UCSD-AML1 (cell line): ENCODE measurements around the gene FNIP1.
"Not testable (repeated sequence)": the region's sequence is repeated elsewhere in the genome, so short reads cannot be mapped to it uniquely, and the experiment has no call there.

Experiments
- DNase-seq: peaks from one replicate; lab custom pipeline; 2025; ENCODE audit not compliant: unreplicated experiment; lab: John Stamatoyannopoulos, UW

FNIP1 gene

DNA sequence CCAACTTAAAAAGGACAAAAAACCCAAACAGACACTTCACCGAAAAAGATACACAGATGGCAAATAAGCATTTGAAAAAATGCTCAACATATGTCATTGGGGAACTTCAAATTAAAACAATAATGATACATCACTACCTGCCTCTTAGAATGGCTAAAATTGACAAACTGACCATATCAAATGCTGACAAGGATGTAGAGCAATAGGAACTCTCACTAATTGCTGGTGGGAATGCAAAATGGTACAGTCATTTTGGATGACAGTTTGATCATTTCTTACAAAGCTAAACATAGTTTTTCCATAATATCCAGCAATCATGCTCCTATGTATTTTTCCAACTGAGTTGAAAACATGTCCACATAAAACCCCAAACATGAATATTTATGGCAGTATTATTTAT, 102.9 kb downstream of the FNIP1 start:
- no peak for DNase-seq

DNA sequence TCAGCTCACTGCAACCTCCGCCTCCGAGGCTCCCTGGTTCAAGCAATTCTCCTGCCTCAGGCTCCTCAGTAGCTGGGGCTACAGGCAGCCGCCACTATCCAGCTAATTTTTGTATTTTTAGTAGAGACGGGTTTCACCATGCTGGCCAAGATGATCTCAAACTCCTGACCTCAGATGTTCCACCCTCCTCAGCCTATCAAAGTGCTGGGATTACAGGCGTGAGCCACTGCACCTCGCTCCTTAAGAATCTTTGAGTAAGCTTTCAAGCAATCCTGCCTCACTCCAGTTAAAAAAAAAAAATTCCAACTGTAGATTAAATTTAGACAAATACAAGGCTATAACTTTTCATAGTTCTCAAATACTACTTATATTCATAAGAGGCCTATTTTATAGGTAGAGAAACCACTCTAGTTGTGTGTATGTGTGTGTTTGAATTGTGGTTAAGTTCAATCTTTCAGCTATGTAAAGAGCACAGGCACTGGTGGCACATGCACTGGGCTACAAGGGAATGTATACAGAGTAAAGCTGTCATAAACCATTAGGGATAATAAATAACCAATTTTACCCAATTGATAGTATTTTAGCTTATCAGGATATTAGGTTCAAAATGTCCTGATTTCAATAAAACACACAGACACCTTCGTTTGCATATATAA, 111.2 kb downstream of the FNIP1 start:
- DNase-seq, result no peak

DNA sequence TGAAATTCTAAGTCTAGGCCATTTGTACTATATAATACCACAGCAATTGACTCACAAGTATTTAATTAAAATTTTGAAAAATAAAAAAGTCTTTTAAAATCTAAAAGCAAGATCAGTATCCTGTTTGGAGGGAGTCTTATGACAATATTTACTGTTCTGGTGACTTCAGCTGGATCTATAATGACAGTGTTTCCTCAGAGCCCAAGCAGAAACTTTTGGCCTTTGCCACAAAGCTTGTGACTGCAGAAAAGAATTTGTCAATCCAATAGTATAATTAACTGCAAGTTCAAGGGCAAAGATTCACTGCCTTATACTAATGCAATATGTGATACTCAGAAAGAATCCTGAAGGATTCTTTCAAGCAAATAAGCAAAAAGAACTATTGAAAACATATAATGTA, 112.2 kb downstream of the FNIP1 start:
- no peak for DNase-seq

DNA sequence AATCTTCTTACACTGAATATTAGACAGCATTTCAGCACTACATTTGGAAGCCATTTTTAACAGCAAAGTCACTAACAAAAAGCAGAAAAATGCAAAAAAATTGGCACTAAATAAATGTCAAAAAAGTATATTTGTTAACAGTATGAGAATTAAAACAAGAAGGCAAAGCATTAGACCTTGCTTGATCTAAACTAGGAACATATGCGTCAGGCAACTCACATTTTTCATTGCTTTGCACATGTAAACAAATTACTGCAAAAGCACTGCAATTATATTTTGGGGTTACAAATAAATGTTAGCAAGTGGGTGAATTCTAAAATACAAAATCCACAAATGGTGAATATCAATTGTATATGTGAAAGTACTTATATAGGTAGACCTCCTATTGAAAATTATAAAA, 112.8 kb downstream of the FNIP1 start:
- DNase-seq, result no peak

DNA sequence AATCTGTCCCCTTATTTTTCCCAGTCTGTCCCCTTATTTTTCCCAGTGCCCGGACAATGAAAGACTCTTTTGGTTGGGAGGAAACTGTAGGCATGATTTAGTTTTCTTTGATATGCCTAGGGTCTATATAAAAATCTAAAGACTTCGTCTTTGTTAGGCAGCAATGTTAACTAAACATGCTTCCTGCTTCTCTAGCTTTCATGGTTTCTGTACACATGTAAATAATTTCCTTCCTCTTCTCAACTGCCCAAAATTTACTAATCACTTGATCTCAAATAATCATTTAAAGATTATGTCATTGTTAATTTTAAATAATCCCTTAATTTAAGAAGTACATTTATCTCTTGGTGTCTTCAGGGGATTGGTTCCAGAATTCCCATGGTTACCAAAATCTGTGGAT, 114.0 kb downstream of the FNIP1 start:
- no peak for DNase-seq

DNA sequence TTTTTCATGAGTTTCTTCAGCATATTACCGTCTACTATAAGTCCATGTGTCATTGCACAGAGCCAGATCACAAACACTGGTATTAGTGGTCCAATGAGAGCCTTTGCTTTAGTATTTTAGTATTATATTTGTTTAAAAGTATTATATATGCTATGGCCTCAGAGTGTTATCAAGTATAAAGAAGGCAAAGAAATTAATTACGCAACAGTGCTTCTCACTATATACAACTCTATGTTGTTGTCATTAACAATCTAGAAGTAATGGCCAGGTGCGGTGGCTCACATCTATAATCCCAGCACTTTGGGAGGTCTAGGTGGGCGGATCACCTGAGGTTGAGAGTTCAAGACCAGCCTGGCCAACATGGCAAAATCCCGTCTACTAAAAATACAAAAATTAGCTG, 114.6 kb downstream of the FNIP1 start:
- no peak for DNase-seq

DNA sequence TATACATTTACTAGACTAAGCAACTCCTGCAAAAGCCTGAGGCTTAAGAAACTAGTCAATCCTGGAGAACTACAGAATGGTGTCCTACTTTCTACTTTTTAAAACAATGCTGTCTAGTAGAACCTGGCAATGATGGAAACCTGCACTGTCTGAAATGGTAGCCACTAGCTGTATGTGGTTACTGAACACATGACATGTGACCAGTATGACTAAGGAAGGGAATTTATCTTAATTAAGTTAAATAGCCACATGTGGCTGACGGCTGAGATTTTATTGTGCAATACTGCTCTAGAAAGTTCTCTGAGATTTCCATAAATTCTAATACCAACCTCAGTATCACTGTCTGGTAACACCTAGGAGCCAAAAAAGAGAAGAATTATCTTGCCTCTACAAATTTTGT, 116.9 kb downstream of the FNIP1 start:
- DNase-seq, result no peak

DNA sequence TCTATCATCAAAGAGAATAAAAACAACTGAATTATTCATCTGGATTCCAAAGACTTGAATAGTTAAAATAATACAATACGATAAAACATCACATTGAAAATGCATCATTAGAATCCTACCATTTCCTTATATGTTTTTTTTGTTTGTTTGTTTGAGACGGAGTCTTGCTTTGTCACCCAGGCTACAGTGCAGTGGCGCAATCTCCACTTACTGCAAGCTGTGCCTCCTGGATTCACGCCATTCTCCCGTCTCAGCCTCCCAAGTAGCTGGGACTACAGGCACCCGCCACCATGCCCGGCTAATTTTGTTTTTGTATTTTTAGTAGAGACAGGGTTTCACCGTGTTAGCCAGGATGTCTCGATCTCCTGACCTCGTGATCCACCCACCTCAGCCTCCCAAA, 118.5 kb downstream of the FNIP1 start:
- DNase-seq, result not testable (repeated sequence)

DNA sequence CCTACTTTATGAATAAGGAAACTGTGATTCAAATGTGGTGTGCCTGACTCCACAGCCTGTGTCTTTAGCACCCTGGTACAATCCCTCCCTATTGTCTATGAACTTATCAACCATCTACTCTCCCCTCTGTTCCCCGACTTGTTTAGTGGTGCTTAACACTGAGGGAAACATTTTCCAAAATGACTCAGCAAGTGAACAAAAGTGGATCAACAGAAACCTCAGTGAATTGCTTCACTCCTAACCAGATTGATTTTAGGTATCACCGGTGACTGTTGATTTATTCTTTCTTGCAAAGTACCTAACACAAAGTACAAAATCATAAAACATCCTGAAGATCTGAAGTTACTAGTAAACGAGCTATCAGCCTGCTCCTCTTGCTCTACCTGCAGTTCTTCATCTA, 119.7 kb downstream of the FNIP1 start:
- DNase-seq, result no peak

DNA sequence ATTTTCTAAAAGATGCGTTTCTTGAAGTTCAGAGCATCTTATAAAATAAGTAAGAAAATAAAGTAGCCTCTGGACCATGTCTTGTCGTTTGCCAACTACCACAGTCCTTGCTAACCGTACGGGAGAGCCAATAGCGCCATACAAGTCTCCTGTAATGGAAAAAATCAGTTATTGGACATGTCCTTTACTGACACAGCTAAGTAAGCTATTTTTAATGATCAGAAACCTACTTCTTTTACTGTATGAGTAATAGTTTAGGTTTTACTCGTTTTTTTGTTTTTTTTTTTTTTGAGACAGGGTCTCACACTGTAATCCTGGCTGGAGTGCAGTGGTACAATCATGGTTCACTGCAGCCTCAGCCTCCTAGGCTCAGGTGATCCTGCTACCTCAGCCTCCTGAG, 124.0 kb downstream of the FNIP1 start:
- DNase-seq, result no peak

DNA sequence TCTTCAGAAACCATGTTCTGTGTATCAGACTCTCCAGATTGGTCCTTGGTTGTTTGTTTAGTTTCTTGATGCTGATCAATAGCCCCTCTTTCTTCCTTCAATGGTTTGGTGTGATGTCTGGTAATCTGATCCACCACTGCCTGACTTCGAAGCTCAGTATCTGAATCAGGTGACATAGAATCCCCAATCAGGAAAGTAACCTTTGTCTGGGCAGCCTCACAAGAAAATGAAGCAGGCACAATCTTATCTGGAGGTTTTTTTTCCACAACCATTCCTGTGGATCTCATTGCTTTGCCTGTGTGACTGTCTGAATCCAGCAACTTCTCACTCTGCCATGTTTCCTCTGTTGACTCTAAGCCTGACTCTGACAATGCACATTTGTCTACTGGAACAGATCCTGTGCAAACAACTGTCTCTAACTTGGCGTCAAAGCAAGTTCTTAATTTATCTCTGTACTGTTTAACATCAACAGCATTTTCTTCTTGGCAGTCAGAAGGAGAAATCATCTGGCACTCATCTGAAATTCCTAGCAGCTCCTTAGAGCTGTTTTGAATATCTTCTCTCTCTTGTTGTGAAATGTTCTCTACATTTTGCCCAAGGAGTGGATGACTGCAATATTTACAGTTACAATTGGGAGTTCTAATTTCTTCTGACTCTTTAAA, 124.7 kb downstream of the FNIP1 start:
- DNase-seq, result no peak

DNA sequence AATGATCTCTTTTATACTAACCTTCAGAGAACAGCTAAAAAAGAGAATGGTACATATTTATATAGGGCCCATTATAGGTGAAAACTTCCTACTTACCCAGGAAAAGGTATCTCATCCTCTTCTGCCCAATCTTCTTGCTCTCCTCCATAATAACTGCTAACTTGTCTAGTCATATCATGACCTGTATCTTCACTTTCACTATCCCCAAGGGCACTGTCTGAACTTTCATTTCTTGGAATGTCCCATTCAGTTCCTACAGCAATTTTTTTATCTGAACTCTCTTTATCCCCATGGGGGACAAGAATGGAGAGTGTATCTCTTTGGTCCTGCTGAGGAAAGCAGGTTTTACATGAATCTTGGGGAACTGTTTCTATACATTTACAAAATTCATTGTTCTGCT, 125.4 kb downstream of the FNIP1 start:
- DNase-seq, result no peak

DNA sequence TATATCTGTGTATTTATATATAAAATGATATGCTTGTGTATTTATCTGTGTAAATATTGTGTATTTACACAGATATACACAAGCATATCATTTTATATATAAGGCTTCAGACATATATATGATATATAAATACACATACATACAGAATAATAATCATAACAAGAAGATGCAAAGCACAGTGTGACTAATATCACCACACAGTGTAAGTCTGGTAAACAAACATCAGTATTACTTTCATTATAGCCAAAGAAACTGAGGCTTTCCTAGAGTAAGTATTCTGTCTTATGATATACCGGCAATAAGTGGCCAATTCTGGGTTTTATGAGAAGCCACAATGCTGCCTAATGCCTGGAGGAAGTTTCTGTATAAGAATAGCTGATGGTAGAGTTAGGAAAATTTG, 131.9 kb downstream of the FNIP1 start:
- no peak for DNase-seq

DNA sequence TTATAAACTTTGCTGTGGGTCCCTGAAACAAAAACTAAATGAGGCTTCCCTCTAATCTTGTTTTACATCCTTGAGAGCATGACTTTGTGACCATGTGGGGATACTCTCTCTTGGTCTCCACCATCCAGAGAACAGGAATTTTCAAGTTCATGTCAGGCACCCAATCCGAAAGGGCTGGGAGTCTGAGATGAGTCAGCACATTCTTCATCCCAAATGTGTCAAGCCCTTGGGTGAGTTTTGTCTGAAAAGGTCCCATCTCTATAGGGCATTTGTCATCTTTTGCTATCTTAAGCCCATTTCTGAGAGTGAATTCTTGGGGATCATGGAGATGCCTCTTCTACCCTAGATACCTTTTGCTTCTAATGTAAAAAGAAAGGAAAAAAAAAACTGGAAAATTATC, 134.9 kb downstream of the FNIP1 start:
- no peak for DNase-seq

DNA sequence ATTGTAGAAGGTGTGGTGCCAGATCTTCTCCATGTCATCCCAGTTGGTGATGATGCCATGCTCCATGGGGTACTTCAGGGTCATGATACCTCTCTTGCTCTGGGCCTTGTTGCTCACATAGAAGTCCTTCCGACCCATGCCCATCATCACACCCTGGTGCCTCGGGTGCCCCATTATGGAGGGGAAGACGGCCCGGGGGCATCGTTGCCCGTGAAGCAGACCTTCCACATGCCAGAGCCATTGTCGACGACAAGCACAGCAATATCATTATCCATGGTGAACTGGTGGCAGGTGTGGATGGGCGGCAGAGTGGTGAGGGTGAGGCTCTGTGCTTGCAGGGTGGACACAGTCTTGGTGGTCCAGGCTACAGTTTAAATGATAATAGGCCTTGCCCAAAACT, 137.0 kb downstream of the FNIP1 start:
- no peak for DNase-seq

DNA sequence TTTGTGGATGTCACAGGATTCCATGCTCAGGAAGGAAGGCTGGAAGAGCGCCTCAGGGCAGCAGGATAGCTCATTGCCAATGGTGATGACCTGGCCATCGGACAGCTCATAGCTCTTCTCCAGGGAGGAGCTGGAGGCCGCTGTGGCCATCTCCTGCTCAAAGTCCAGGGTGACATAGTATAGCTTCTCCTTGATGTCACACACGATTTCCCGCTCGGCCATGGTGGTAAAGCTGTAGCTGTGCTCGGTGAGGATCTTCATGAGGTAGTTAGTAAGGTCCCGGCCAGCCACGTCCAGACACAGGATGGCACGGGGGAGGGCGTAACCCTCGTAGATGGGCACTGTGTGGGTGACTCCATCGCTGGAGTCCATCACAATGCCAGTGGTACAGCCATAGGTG, 137.5 kb downstream of the FNIP1 start:
- no peak for DNase-seq

DNA sequence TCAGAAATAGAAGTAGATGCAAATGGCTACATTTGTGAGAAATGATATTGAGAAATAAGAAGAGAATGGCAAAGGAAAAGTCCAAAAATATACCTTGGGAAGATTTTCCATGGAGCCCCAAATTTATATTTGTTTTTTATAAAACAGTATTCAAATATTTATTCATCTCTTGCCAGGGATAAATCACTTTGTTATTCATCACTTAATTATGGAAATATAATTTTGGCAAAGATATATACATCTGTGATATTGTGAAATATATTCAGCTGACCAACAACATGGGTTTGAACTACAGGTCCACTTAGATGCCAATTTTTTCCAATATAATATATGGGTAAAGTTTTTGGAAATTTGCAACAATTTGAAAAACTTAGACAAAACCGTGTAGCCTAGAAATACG, 142.0 kb downstream of the FNIP1 start:
- DNase-seq, result no peak

DNA sequence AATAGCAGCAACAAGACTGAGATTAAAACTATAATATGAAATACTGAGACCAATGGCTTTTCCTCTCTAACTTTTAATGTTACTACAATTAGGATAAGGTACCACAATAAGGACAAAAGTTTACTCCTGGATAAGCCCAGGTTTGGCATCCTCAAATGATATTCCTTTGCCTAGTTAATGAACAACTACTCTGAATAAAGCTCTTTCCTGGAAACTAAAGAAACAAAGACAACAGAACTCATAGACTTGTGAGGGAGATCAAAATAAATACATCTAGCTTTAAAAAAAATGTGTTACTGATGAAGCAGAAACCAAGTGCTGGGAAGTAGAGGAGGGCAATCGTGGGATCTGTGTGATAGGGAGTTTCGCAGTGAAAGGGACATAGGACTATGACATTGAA, 142.5 kb downstream of the FNIP1 start:
- no peak for DNase-seq

DNA sequence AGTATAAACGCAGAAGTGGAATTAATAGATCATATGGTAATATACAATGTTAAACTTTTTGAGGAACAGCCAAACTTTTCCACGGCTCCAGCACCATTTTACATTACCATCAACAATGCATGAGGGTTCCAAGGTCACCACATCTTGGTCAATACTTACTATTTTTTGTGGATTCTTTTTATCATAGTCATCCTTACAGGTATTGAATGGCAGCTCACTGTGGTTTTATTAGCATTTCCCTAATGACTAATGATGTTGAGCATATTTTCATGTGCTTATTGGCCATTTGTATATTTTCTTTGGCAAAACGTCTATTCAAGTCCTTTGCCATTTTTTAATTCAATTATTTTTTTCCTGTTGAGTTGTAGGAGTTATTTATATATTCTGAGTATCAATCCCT, 147.7 kb downstream of the FNIP1 start:
- DNase-seq, result no peak

DNA sequence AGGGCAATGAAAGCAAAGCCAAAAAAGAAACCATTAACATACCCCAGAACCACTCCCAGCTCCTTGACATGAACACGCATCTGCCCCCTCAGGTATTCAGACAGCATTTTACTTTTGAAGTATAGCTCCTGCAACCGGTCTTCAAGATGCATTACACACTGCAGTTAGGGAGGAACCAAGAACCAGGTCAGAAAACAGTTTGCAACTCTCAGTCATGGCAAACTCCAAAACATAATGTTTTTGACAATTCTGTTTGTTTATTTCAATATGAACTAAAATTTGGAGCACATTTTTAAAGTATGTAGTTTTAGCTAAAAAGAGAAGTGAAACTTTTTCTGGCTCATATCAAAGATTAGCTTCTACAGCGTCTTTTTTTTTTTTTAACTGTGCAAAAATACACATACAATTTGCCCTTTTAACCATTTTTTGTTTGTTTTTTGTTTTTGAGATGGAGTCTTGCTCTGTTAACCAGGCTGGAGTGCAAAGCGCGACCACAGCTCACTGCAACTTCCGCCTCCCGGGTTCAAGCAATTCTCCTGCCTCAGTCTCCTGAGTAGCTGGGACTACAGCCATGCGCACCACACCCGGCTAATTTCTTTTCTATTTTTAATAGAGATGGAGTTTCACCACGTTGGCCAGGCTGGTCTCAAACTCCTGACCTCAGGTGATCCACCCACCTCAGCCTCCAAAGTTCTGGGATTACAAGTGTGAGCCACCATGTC, 149.6 kb downstream of the FNIP1 start:
- no peak for DNase-seq

DNA sequence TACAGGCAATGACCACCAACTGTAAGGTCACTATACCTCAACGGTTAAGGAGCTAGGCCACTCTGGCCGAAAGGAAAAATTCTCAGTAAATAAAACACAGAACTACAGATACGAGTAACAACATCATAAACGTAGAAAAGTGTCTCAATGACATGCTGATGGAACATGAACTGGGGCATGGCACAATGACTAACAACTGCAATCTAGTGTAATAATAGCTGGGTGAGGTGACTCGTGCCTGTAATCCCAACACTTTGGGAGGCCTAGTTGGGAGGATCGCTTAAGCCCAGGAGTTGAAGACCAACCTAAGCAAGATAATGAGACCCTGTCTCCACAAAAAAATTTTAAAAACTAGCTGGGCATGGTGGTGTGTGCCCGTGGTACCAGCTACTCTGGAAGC, 152.0 kb downstream of the FNIP1 start:
- DNase-seq, result no peak

DNA sequence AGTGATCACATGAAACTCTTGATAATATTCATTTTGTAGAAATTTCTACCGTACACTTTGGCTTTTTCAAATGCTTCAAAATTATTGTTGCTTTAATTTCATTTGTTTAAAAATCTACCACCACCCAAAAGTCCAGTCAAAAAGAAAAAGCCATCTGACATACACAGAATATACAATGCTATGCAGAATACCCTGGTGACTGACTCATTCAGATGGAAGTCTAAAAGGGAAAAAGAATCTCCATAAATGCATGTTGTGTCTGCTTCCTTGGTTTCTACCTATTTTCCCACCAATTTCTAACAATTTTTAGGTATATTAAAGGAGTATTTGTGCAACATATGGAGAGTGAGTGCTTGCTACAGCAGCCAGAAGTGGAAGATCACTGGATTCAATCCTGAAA, 152.4 kb downstream of the FNIP1 start:
- no peak for DNase-seq

DNA sequence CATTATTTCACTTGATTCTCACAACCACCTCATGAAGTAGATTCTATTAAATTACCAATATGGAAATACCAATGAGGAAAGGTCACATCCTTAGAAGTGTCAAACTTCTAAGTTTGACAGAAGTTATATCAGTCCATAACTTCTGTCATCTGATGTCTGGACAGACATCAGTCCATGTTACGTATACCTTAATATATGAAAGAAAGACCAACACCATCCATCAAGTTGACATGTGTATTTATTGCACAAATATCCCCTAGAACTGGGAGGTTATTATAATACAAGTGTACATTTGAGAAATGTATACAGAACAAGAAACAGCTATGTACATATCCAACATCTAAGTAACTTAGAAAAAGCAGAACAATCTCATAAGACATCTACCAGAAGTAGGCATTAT, 155.3 kb downstream of the FNIP1 start:
- no peak for DNase-seq
